ENCODE data around the gene TTLL12. TPM values are rescaled to one million over a fixed set of nuclear protein-coding genes. Genes with fewer than 3 reads are reported as not detected.

Gene TTLL12
- total RNA-seq, 4 donors from 2014 or later, result 43.6 to 93.9 (median 81.4) TPM

DNA sequence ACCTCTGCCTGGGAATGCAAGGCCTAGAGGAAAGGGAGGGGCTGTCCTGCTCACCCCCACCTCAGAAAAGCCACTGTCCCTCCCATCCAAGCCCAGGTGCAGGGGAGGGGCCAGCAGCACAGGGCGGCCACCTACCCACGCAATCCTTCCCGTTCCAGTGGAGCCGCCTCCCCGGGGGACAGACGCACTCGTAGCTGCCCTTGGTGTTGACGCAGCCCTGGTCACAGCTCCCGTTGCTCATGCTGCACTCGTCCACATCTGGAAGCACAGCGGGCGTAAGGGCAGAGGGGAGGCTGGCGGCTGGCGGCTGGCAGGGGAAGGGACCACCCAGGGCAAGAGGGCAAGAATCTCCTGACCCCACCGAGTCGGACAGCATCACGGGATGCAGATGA is 40.3 kb upstream of the TTLL12 start:
- no peaks in the 10 kb centered on the region for H3K36me3 ChIP-seq
- peaks cover 2% of the 10 kb centered on the region for H3K4me1 ChIP-seq
- WGBS, result 55% methylated on average over 4 of the region's 17 CpGs
- TF ChIP-seq, protein P1, sequence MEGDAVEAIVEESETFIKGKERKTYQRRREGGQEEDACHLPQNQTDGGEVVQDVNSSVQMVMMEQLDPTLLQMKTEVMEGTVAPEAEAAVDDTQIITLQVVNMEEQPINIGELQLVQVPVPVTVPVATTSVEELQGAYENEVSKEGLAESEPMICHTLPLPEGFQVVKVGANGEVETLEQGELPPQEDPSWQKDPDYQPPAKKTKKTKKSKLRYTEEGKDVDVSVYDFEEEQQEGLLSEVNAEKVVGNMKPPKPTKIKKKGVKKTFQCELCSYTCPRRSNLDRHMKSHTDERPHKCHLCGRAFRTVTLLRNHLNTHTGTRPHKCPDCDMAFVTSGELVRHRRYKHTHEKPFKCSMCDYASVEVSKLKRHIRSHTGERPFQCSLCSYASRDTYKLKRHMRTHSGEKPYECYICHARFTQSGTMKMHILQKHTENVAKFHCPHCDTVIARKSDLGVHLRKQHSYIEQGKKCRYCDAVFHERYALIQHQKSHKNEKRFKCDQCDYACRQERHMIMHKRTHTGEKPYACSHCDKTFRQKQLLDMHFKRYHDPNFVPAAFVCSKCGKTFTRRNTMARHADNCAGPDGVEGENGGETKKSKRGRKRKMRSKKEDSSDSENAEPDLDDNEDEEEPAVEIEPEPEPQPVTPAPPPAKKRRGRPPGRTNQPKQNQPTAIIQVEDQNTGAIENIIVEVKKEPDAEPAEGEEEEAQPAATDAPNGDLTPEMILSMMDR (IDR thresholded peaks at IDR 0.05), result no peak
- H3K27ac ChIP-seq, result no peak overlapping the region
- no peak for DNase-seq (ENCODE audit: low spot score in 2 of 2)
- peaks cover 10% of the 10 kb centered on the region for H3K27me3 ChIP-seq
- no peak overlapping the region for H3K4me3 ChIP-seq
- H3K9me3 ChIP-seq, result no peaks in the 10 kb centered on the region

DNA sequence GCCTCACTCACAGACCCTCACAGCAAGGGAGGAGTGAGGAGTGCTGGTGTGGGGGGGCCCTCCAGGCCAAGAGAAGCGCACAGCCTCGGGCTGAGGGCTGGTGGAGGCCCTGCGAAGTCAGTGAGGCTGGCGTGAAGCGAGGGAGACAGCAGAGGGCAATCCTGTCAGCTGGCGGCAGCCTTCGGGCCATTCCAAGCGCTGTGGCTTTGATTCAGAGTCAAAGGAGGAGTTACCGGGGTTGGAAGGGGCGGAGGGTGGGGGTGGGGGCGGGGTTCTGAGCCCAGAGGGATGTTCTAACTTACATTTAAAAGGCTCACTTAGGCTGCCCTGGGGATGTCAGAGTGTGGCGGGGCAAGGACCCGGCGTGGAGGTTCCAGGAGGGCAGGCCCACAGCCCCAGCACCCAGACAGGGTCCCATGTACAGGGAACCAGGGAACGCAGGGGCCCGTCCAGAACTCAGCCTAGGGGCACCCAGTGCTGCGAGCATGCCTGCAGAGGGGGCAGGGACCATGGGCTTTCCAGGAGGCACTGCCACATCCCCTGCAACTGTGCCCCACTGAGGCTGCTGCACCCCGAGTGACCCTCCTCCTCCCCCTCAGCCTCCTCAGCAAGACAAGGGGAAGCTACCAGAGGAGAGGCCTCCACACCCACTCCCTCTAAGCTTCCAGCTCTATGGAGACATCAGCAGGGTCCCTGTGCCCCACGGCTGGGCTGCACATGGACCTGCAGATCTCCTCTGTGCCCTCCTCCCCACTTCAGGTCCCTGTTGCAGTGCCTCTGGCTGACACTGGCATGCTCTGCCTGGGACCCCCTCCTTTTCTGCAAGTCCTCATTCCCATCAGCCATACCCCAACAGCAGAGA is 39.7 kb upstream of the TTLL12 start:
- Histone ChIP-seq H3K4me3 (no peak overlapping the region), H3K9me3 (no peaks in the 10 kb centered on the region), H3K36me3 (no peaks in the 10 kb centered on the region), H3K27ac (no peak overlapping the region), H3K4me1 (peaks cover 5% of the 10 kb centered on the region), H3K27me3 (peaks cover 4% of the 10 kb centered on the region)
- no peak for DNase-seq (ENCODE audit: low spot score in 2 of 2)
- no peak for TF ChIP-seq EP300 (IDR thresholded peaks at IDR 0.05)
- TF ChIP-seq POLR2AphosphoS5 (IDR thresholded peaks at IDR 0.05), result no peak
- TF ChIP-seq, protein P1 (IDR thresholded peaks at IDR 0.05), result no peak
- TF ChIP-seq POLR2A (IDR thresholded peaks at IDR 0.05), result no peak
- WGBS, result 38% methylated on average over 7 of the region's 19 CpGs

DNA sequence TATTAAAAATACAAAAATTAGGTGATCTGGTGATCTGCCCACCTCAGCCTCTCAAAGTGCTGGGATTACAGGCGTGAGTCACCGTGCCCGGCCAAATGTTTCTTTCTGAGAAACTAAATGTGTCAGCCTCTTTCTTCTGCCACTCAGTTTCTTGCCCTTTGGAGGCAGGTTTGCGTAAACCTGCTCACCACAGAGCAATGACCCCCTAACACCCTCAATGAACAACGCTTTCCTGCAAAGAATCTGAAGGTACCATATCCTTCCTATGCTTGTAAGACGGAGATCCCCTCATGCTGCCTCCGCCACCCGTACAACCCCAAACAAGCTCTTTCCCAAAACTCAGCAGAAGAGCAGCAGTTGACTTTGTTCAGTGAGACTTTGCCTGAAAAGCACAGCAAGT is 38.7 kb upstream of the TTLL12 start:
- no peaks in the 10 kb centered on the region for H3K9me3 ChIP-seq
- peaks cover 5% of the 10 kb centered on the region for H3K4me1 ChIP-seq
- TF ChIP-seq EP300 (IDR thresholded peaks at IDR 0.05) (no peak), POLR2A (IDR thresholded peaks at IDR 0.05) (no peak), POLR2AphosphoS5 (IDR thresholded peaks at IDR 0.05) (no peak)
- TF ChIP-seq, protein P1 (IDR thresholded peaks at IDR 0.05), result no peak
- H3K4me3 ChIP-seq, result no peak overlapping the region
- no peak for DNase-seq (ENCODE audit: low spot score in 2 of 2)
- peaks cover 1% of the 10 kb centered on the region for H3K27me3 ChIP-seq
- H3K36me3 ChIP-seq, result no peaks in the 10 kb centered on the region
- no peak overlapping the region for H3K27ac ChIP-seq
- 93% methylated on average over 8 of the region's 8 CpGs for whole genome bisulfite sequencing

DNA sequence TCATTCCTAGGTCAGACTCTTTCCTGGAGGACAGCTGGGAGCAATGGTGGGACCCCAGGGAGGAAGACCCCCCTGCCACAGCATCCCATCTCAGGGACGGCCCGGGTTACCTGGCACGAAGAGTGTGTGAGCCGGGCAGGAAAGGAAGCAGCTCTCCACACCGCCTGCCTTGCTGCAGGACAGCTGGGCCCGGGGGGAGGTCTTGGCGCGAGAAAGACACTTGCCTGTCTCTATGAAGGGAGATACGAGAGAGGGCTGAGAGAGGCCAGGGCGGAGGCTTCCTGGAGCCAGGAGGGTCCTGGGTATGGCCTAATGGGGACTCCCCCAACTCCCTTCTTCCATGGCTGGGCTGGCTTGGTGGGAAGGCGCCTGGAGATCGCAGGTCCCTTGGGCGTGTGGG is 36.1 kb upstream of the TTLL12 start:
- WGBS, result 87% methylated on average over 10 of the region's 13 CpGs

DNA sequence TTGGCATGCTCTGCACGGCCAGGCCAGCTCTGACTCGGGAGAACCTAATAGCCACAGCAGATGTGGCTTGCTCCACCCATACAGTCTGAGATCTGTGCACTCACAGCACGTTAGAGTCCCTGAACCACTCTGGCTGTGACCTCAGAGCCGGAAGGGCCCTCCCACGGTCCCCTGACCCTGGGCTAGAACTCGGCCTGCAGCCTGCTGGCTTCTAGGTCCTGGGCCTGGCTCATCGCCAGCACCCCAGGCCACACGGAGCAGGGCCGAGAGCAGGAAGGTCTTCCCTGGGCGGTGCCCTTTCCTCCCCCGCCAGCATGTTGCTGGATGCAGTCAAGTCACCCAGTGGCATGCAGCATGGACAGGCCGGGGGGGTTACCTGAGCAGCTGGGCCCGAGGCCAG is 35.3 kb upstream of the TTLL12 start:
- Histone ChIP-seq H3K36me3 (no peaks in the 10 kb centered on the region), H3K4me3 (no peak overlapping the region), H3K27me3 (peaks cover under 1% of the 10 kb centered on the region), H3K9me3 (no peaks in the 10 kb centered on the region), H3K27ac (no peak overlapping the region), H3K4me1 (peaks cover 5% of the 10 kb centered on the region)
- DNase-seq (ENCODE audit: low spot score in 2 of 2), result no peak
- TF ChIP-seq, protein P1 (IDR thresholded peaks at IDR 0.05), result no peak
- TF ChIP-seq EP300 (IDR thresholded peaks at IDR 0.05) (no peak), POLR2A (IDR thresholded peaks at IDR 0.05) (no peak), POLR2AphosphoS5 (IDR thresholded peaks at IDR 0.05) (no peak)
- WGBS, result no CpG with 5 or more reads among the region's 13 CpGs

More for the DNA sequence above, 36.1 kb upstream of the TTLL12 start:
- Histone ChIP-seq H3K4me3 (no peak overlapping the region), H3K36me3 (no peaks in the 10 kb centered on the region), H3K27me3 (no peaks in the 10 kb centered on the region), H3K27ac (no peak overlapping the region), H3K4me1 (peaks cover 5% of the 10 kb centered on the region), H3K9me3 (no peaks in the 10 kb centered on the region)
- TF ChIP-seq, protein P1 (IDR thresholded peaks at IDR 0.05), result no peak
- TF ChIP-seq POLR2A (IDR thresholded peaks at IDR 0.05), result no peak
- no peak for TF ChIP-seq POLR2AphosphoS5 (IDR thresholded peaks at IDR 0.05)
- no peak for TF ChIP-seq EP300 (IDR thresholded peaks at IDR 0.05)
- no peak for DNase-seq (ENCODE audit: low spot score in 2 of 2)
